H1 (cell line): ENCODE data around the gene BEAN1. TPM values are rescaled to one million over a fixed set of nuclear protein-coding genes. Genes with fewer than 3 reads are reported as not detected.

Experiments used
- CTCF ChIA-PET: fragments of 300-600 bp; sonication (Branson Sonifier 250); formaldehyde crosslinking; loops from one replicate; lab custom pipeline; 2021; ENCODE audit not compliant: partially characterized antibody; lab: Charles Lee
- POLR2A ChIA-PET: fragments of 300-600 bp; sonication (Branson Sonifier 250); formaldehyde crosslinking; loops from one replicate; lab custom pipeline; 2021; ENCODE audit warnings: inconsistent platforms; ENCODE audit not compliant: partially characterized antibody; lab: Charles Lee
- DNase-seq, 2 experiments: peaks; one replicate each; pipeline versions ENCODE4 v3.0.0 to v3.0.0-alpha.2; 2010 to 2022; ENCODE audit warnings: low spot score in 2 of 2, low read depth in 1 of 2, mixed read lengths in 1 of 2
- FAIRE-seq: peaks from 2 replicates; lab custom pipeline; 2011; peaks lifted over from hg19 to GRCh38; lab: Jason Lieb, UNC
- H2AFZ ChIP-seq: 2 replicates; pipeline ENCODE4 v1.8.1; 2012; ENCODE audit warnings: low read length, inconsistent platforms
- H2AK5ac ChIP-seq: 2 replicates; pipeline ENCODE4 v1.6.1; 2013; ENCODE audit warnings: low read depth, low read length
- H2BK120ac ChIP-seq: replicated peaks from 2 replicates; pipeline ENCODE3; 2013; ENCODE audit warnings: low read depth, low read length, inconsistent platforms
- H2BK12ac ChIP-seq: 2 replicates; pipeline ENCODE4 v1.6.1; 2013; ENCODE audit warnings: low read depth, low read length
- H2BK15ac ChIP-seq: 2 replicates; pipeline ENCODE4 v1.6.1; 2013; ENCODE audit warnings: low read length
- H2BK20ac ChIP-seq: 2 replicates; pipeline ENCODE4 v1.6.1; 2013; ENCODE audit warnings: low read length
- H2BK5ac ChIP-seq: 2 replicates; pipeline ENCODE4 v1.6.1; 2013; ENCODE audit warnings: low read depth, low read length
- H3K14ac ChIP-seq: 2 replicates; pipeline ENCODE4 v1.6.1; 2013; ENCODE audit warnings: inconsistent platforms; ENCODE audit not compliant: insufficient read length
- H3K18ac ChIP-seq: 2 replicates; pipeline ENCODE4 v1.6.1; 2013; ENCODE audit warnings: low read length; ENCODE audit errors: extremely low read depth
- H3K23ac ChIP-seq: 2 replicates; pipeline ENCODE4 v1.6.1; 2013; ENCODE audit warnings: inconsistent platforms; ENCODE audit not compliant: insufficient read length
- H3K23me2 ChIP-seq: 2 replicates; pipeline ENCODE4 v1.6.1; 2013; ENCODE audit warnings: low read depth, low read length
- H3K27ac ChIP-seq: 2 replicates; pipeline ENCODE4 v1.6.1; 2011; ENCODE audit warnings: low read depth, low read length, inconsistent platforms
- H3K27me3 ChIP-seq, 4 experiments: replicated peaks in 1 of 4; 1 replicate in 1 of 4; 2 replicates in 3 of 4; pipeline versions ENCODE4 v1.6.1 to v1.8.1; 2011 to 2013; ENCODE audit warnings: low read length in 3 of 4, mild to moderate bottlenecking in 3 of 4, inconsistent platforms in 2 of 4, mixed read lengths in 2 of 4, moderate library complexity in 1 of 4; ENCODE audit not compliant: control insufficient read depth in 3 of 4, insufficient read depth in 3 of 4; ENCODE audit errors: extremely low read depth in 1 of 4
- H3K36me3 ChIP-seq, 4 experiments: 2 replicates each; pipeline versions ENCODE4 v1.6.1 to v1.8.1; 2011 to 2013; ENCODE audit warnings: mild to moderate bottlenecking in 4 of 4, low read length in 3 of 4, moderate library complexity in 2 of 4, control low read depth in 1 of 4, inconsistent platforms in 1 of 4; ENCODE audit not compliant: insufficient read depth in 4 of 4, control insufficient read depth in 2 of 4
- H3K4ac ChIP-seq: replicated peaks from 2 replicates; pipeline ENCODE3; 2013; ENCODE audit warnings: low read length, low read depth, mixed read lengths, inconsistent platforms; ENCODE audit not compliant: insufficient read length
- H3K4me1 ChIP-seq, 4 experiments: replicated peaks in 1 of 4; 1 replicate in 1 of 4; 2 replicates in 3 of 4; pipeline versions ENCODE4 v1.6.1 to v1.8.1; 2011 to 2013; ENCODE audit warnings: low read length in 3 of 4, inconsistent platforms in 2 of 4, mixed read lengths in 1 of 4; ENCODE audit not compliant: insufficient read depth in 4 of 4, control insufficient read depth in 3 of 4
- H3K4me2 ChIP-seq, 2 experiments: 2 replicates each; pipeline versions ENCODE4 v1.6.1 to v1.8.1; 2011 to 2013; ENCODE audit warnings: low read depth in 2 of 2, low read length in 2 of 2, control low read depth in 1 of 2, inconsistent platforms in 1 of 2, mild to moderate bottlenecking in 1 of 2; ENCODE audit not compliant: insufficient read depth in 1 of 2
- H3K4me3 ChIP-seq, 4 experiments: fragments of 200-600, 300-600 bp in 1 of 4; sonication (generic), shearing (Covaris generic), sonication (Bioruptor Twin) in 1 of 4; 2 replicates each; pipeline versions ENCODE4 v1.5.1 to v1.8.1; 2011 to 2016; ENCODE audit warnings: low read length in 4 of 4, low read depth in 3 of 4, control low read depth in 2 of 4, inconsistent platforms in 2 of 4, mild to moderate bottlenecking in 2 of 4, mixed read lengths in 1 of 4, moderate library complexity in 1 of 4; ENCODE audit not compliant: insufficient read depth in 2 of 4; ENCODE audit errors: extremely low read depth in 1 of 4
- H3K56ac ChIP-seq: replicated peaks from 2 replicates; pipeline ENCODE3; 2013; ENCODE audit warnings: low read depth, mild to moderate bottlenecking, mixed read lengths, low read length, inconsistent platforms; ENCODE audit not compliant: insufficient read length
- H3K79me1 ChIP-seq: 2 replicates; pipeline ENCODE4 v1.6.1; 2013; ENCODE audit warnings: low read depth, low read length, control low read depth
- H3K79me2 ChIP-seq, 2 experiments: 2 replicates each; pipeline versions ENCODE4 v1.6.1 to v1.8.1; 2012 to 2013; ENCODE audit warnings: low read length in 2 of 2, mild to moderate bottlenecking in 2 of 2, inconsistent platforms in 1 of 2; ENCODE audit not compliant: insufficient read depth in 2 of 2, control insufficient read depth in 1 of 2
- H3K9ac ChIP-seq, 4 experiments: replicated peaks in 1 of 4; 1 replicate in 1 of 4; 2 replicates in 3 of 4; pipeline versions ENCODE4 v1.6.1 to v1.8.1; 2011 to 2013; ENCODE audit warnings: low read depth in 3 of 4, low read length in 3 of 4, control low read depth in 2 of 4, mild to moderate bottlenecking in 2 of 4, moderate library complexity in 2 of 4, inconsistent platforms in 1 of 4; ENCODE audit errors: extremely low read depth in 1 of 4
- H3K9me3 ChIP-seq, 2 experiments: 2 replicates each; pipeline versions ENCODE4 v1.6.1 to v1.8.1; 2012 to 2013; ENCODE audit warnings: mild to moderate bottlenecking in 2 of 2, moderate library complexity in 2 of 2, control low read depth in 1 of 2, inconsistent platforms in 1 of 2, low read depth in 1 of 2, low read length in 1 of 2, mixed read lengths in 1 of 2; ENCODE audit not compliant: insufficient read depth in 2 of 2
- H4K20me1 ChIP-seq, 2 experiments: replicated peaks in 1 of 2; 2 replicates each; pipeline versions ENCODE3 to v1.8.1; 2011 to 2013; ENCODE audit warnings: inconsistent platforms in 2 of 2, low read length in 2 of 2, mild to moderate bottlenecking in 1 of 2; ENCODE audit not compliant: insufficient read depth in 2 of 2, control insufficient read depth in 1 of 2
- H4K5ac ChIP-seq: 2 replicates; pipeline ENCODE4 v1.6.1; 2013; ENCODE audit warnings: low read length, low read depth, mixed read lengths, inconsistent platforms; ENCODE audit not compliant: insufficient read length
- H4K8ac ChIP-seq: 2 replicates; pipeline ENCODE4 v1.8.0; 2013; ENCODE audit warnings: mild to moderate bottlenecking, moderate library complexity, low read length, inconsistent platforms; ENCODE audit not compliant: insufficient read depth; ENCODE audit errors: extremely low read depth
- H4K91ac ChIP-seq: replicated peaks from 2 replicates; pipeline ENCODE3; 2013; ENCODE audit warnings: low read length, mixed read lengths, inconsistent platforms; ENCODE audit not compliant: insufficient read length
- CREB1 ChIP-seq: IDR thresholded peaks from 2 replicates; pipeline ENCODE4 v1.6.1; 2012; ENCODE audit warnings: inconsistent platforms
- EZH2 ChIP-seq: fragments of 200-600 bp; sonication (generic); IDR thresholded peaks from 2 replicates; pipeline ENCODE4 v1.7.1; 2012; ENCODE audit warnings: low read depth, mild to moderate bottlenecking, moderate library complexity, low read length, inconsistent platforms; ENCODE audit not compliant: severe bottlenecking
- HDAC2 ChIP-seq, 2 experiments: fragments of 300-600 bp in 1 of 2; sonication (generic) in 1 of 2; IDR thresholded peaks; 2 replicates each; pipeline ENCODE4 v1.6.1; 2011 to 2012; ENCODE audit warnings: low read depth in 2 of 2, low read length in 2 of 2, mild to moderate bottlenecking in 2 of 2, moderate library complexity in 2 of 2, borderline replicate concordance in 1 of 2, inconsistent platforms in 1 of 2
- JUND ChIP-seq: IDR thresholded peaks from 2 replicates; pipeline ENCODE4 v1.6.1; 2011; ENCODE audit warnings: mild to moderate bottlenecking, improper control_type of control experiment, low read length
- KDM5A ChIP-seq: fragments of 200-600 bp; IDR thresholded peaks from 2 replicates; pipeline ENCODE4 v1.7.1; 2012; ENCODE audit warnings: mild to moderate bottlenecking, low read length, inconsistent platforms, mixed read lengths
- PHF8 ChIP-seq: fragments of 200-600 bp; sonication (generic); conservative IDR thresholded peaks from 2 replicates; pipeline ENCODE4 v1.7.1; 2012; ENCODE audit warnings: low read depth, mild to moderate bottlenecking, inconsistent platforms, low read length, moderate library complexity
- RXRA ChIP-seq: IDR thresholded peaks from 2 replicates; pipeline ENCODE4 v1.6.1; 2011; ENCODE audit warnings: low read depth, mild to moderate bottlenecking, low read length, moderate library complexity; ENCODE audit not compliant: insufficient read depth
- SIRT6 ChIP-seq: IDR thresholded peaks from one replicate; pipeline ENCODE4 v1.7.1; 2012; ENCODE audit warnings: low read length, inconsistent platforms
- SIX5 ChIP-seq: IDR thresholded peaks from 2 replicates; pipeline ENCODE4 v1.6.1; 2011; ENCODE audit warnings: mild to moderate bottlenecking, low read depth, low read length
- SRF ChIP-seq: IDR thresholded peaks from 2 replicates; pipeline ENCODE4 v1.6.1; 2011; ENCODE audit warnings: mild to moderate bottlenecking, low read depth, low read length, moderate library complexity
- TBP ChIP-seq: IDR thresholded peaks from 2 replicates; pipeline ENCODE4 v1.6.1; 2011; ENCODE audit warnings: low read depth, low read length, improper control_type of control experiment
- WGBS, 2 experiments: shearing (Covaris generic) in 1 of 2; methylation state at CpG; one replicate each; pipeline versions ENCODE4 v1.1.6 to v1.1.7; 2013 to 2015; ENCODE audit warnings: low lambda C conversion rate in 2 of 2, mixed read lengths in 2 of 2, inconsistent platforms in 1 of 2, low coverage in 1 of 2, missing lambda C conversion rate in 1 of 2; ENCODE audit not compliant: insufficient replicate concordance in 2 of 2, insufficient coverage in 1 of 2, insufficient read length in 1 of 2; ENCODE audit errors: extremely low coverage in 1 of 2, missing lambda C conversion rate in 1 of 2; 5-methylcytosine and 5-hydroxymethylcytosine counted together
- polyA plus RNA-seq, 7 experiments: library from polyadenylated mRNA; depleted of rRNA in 3 of 7; stranded (reverse) in 5 of 7; unstranded in 2 of 7; fragments of >200 nt in 5 of 7; fragments of 200-250 nt in 2 of 7; gene quantifications; 1 replicate in 5 of 7; 2 replicates in 1 of 7; 4 replicates in 1 of 7; pipeline versions ENCODE4 v1.2.1 to v1.2.3, GENCODE V29; 2011 to 2013; ENCODE audit warnings: missing spikeins in 2 of 7, mixed read lengths in 2 of 7
- total RNA-seq: library from RNA; stranded (reverse); fragmentation: NEBNext Ultra II Directional; extraction: Animal tissue kit (Norgen Biotek cat#: 25700); gene quantifications from 2 replicates; pipeline ENCODE4 v1.2.1, GENCODE V29; 2021
- TF ChIP-seq, protein P1 (sequence below): IDR thresholded peaks from 2 replicates; pipeline ENCODE4 v1.6.1; 2011; ENCODE audit warnings: low read length, improper control_type of control experiment

BEAN1 gene
- total and polyA plus RNA-seq, 2 of the 8 experiments (the other 6 are each of a cell fraction or from before 2014, with no cell fraction given) = 0.08 TPM; not detected in 1

DNA sequence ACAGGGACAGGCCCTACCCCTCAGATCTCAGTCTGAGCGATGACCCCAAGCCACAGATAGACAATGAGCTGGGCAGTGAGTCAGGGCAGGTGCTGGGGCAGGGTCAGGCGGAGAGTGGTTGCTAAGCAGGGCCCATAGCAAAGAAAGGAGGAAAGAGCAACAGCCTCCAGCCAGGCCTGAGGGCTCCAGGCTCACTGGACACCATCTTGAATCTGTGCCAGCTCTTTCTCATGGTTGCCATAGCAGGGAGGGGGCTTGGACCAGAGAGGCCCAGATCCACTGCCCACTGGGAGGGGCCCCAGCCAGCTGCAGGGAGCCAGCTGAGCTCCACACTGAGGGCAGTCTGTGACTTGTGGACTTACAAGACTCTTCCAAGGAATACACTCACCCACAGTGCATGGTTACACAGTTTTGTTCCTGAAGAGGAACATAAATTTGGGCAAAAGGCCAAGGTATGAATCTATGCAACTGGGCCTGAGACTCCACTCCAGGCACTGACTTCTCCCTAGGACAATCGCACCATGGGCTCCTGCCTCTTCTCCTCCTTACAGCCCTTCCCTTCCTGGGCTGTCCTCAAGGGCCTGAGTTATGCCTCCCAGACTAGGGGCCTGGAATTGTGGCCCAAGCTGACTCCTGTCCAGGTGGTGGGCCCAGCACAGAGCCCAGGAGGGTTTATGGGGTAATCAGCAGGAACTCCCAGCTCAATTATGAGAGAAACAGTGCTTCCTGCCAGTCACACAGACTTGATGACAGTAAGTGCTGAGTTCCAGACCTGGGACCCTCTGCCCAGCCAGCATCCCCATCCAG is 59.9 kb downstream of the BEAN1 start:
- Histone ChIP-seq H2BK5ac (no peak overlapping the region), H3K36me3 (no peaks in the 10 kb centered on the region; a peak in 1 of 8 replicates), H3K4me3 (no peak overlapping the region), H4K5ac (no peak overlapping the region), H3K27ac (no peak overlapping the region), H3K14ac (no peak overlapping the region), H3K79me1 (no peaks in the 10 kb centered on the region), H3K79me2 (no peaks in the 10 kb centered on the region), H2BK20ac (no peak overlapping the region), H4K91ac (no peak overlapping the region), H4K8ac (no peak overlapping the region)
- TF ChIP-seq HDAC2 (IDR thresholded peaks at IDR 0.05; ENCODE audit: borderline replicate concordance in 1 of 2, low read depth in 2 of 2, low read length in 2 of 2) = no peak
- TF ChIP-seq EZH2 = no peak
- no peak for TF ChIP-seq CREB1
- TF ChIP-seq TBP = no peak
- TF ChIP-seq SIRT6 = no peak
- TF ChIP-seq SIX5 = no peak
- TF ChIP-seq JUND = no peak
- TF ChIP-seq, protein P1, sequence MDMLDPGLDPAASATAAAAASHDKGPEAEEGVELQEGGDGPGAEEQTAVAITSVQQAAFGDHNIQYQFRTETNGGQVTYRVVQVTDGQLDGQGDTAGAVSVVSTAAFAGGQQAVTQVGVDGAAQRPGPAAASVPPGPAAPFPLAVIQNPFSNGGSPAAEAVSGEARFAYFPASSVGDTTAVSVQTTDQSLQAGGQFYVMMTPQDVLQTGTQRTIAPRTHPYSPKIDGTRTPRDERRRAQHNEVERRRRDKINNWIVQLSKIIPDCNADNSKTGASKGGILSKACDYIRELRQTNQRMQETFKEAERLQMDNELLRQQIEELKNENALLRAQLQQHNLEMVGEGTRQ = no peak
- no peak for TF ChIP-seq KDM5A
- TF ChIP-seq PHF8 = no peak
- no peak for TF ChIP-seq SRF
- no peak for TF ChIP-seq RXRA
- TF ChIP-seq, all 59 proteins: peak for 0
- WGBS, 2 experiments = 92% methylated on average over 3 of the region's 3 CpGs; no CpG with 5 or more reads in 1 of the 2 experiments
- no peaks in the 10 kb centered on the region for H4K20me1 ChIP-seq
- ChIA-PET POLR2A (no interaction called here), CTCF (interaction anchor here (0.7 to 2.4 kb wide), 15 partner anchors 10 to 145 kb away, joined by 3 to 13 read pairs (median 4); partner anchors contain the start of gene CDH5)
- H3K9me3 ChIP-seq = peaks cover 0 to 3% of the 10 kb centered on the region in 2 experiments; a peak in 1 of 4 replicates
- no peak overlapping the region for H3K9ac ChIP-seq
- no peak overlapping the region for H2AFZ ChIP-seq
- H3K4me1 ChIP-seq = peaks cover 0 to 4% (median 2%) of the 10 kb centered on the region in 4 experiments; a peak in 3 of 7 replicates
- H2BK120ac ChIP-seq = no peak overlapping the region
- H2AK5ac ChIP-seq = no peak overlapping the region
- FAIRE-seq (no peak), DNase-seq (no peak)
- no peaks in the 10 kb centered on the region; the same call in 1 of the 2 replicates for H3K23me2 ChIP-seq
- H2BK15ac ChIP-seq = no peak overlapping the region
- no peak overlapping the region for H3K23ac ChIP-seq
- no peak overlapping the region for H3K4ac ChIP-seq
- no peak overlapping the region for H3K18ac ChIP-seq
- no peak overlapping the region for H3K4me2 ChIP-seq
- no peaks in the 10 kb centered on the region; a peak in 1 of 7 replicates for H3K27me3 ChIP-seq
- H3K56ac ChIP-seq = no peak overlapping the region
- no peak overlapping the region for H2BK12ac ChIP-seq
